Measurements from ENCODE around the gene TULP4. TPM values are rescaled to one million over a fixed set of nuclear protein-coding genes. Genes with fewer than 3 reads are reported as not detected.
"Not testable (repeated sequence)": the region's sequence is repeated elsewhere in the genome, so short reads cannot be mapped to it uniquely, and the experiment has no call there.

The TULP4 gene
- total and polyA plus RNA-seq, 2 of the 8 experiments (the other 6 are each of a cell fraction or from before 2014, with no cell fraction given) = 7.7 to 51.6 TPM

GRCh38 chr6:158300306-158301143 is 11.7 kb upstream of the TULP4 start:
- not testable (repeated sequence) for H3K14ac ChIP-seq (ENCODE audit: insufficient read length); H2BK15ac ChIP-seq (ENCODE audit: low read length); H4K8ac ChIP-seq (ENCODE audit: extremely low read depth, insufficient read depth, low read length); H3K4me3 ChIP-seq (ENCODE audit: extremely low read depth in 1 of 4, insufficient read depth in 2 of 4, low read depth in 3 of 4, low read length in 4 of 4); H2BK20ac ChIP-seq (ENCODE audit: low read length); H2BK12ac ChIP-seq (ENCODE audit: low read depth, low read length); H3K27ac ChIP-seq (ENCODE audit: low read depth, low read length); H3K4me1 ChIP-seq (replicated peaks in 1 of 4; ENCODE audit: control insufficient read depth in 3 of 4, insufficient read depth in 4 of 4, low read length in 3 of 4); H2AFZ ChIP-seq (ENCODE audit: low read length); H3K23me2 ChIP-seq (ENCODE audit: low read depth, low read length); H4K5ac ChIP-seq (ENCODE audit: insufficient read length, low read depth, low read length); H4K91ac ChIP-seq (replicated peaks; ENCODE audit: insufficient read length, low read length); H3K23ac ChIP-seq (ENCODE audit: insufficient read length); H3K36me3 ChIP-seq (ENCODE audit: control insufficient read depth in 2 of 4, insufficient read depth in 4 of 4, low read length in 3 of 4); DNase-seq (ENCODE audit: low read depth in 1 of 2, low spot score in 2 of 2); H3K27me3 ChIP-seq (replicated peaks in 1 of 4; ENCODE audit: control insufficient read depth in 3 of 4, extremely low read depth in 1 of 4, insufficient read depth in 3 of 4, low read length in 3 of 4); H2BK120ac ChIP-seq (replicated peaks; ENCODE audit: low read depth, low read length); H3K18ac ChIP-seq (ENCODE audit: extremely low read depth, low read length); H2AK5ac ChIP-seq (ENCODE audit: low read depth, low read length); H3K79me2 ChIP-seq (ENCODE audit: control insufficient read depth in 1 of 2, insufficient read depth in 2 of 2, low read length in 2 of 2); H3K56ac ChIP-seq (replicated peaks; ENCODE audit: insufficient read length, low read depth, low read length); H2BK5ac ChIP-seq (ENCODE audit: low read depth, low read length); FAIRE-seq; H3K4me2 ChIP-seq (ENCODE audit: insufficient read depth in 1 of 2, low read depth in 2 of 2, low read length in 2 of 2); H3K4ac ChIP-seq (replicated peaks; ENCODE audit: insufficient read length, low read depth, low read length); H4K20me1 ChIP-seq (replicated peaks in 1 of 2; ENCODE audit: control insufficient read depth in 1 of 2, insufficient read depth in 2 of 2, low read length in 2 of 2); H3K9ac ChIP-seq (replicated peaks in 1 of 4; ENCODE audit: extremely low read depth in 1 of 4, low read depth in 3 of 4, low read length in 3 of 4); H3K79me1 ChIP-seq (ENCODE audit: low read depth, low read length)
- 0 out of 4 replicates have a peak, but pooled peaks cover 6 to 11% of the 10 kb centered on the region in 2 experiments for H3K9me3 ChIP-seq (ENCODE audit: insufficient read depth in 2 of 2, low read depth in 1 of 2, low read length in 1 of 2)
- WGBS, 2 experiments (ENCODE audit: extremely low coverage in 1 of 2, insufficient coverage in 1 of 2, insufficient read length in 1 of 2, insufficient replicate concordance in 2 of 2, low coverage in 1 of 2, low lambda C conversion rate in 2 of 2, missing lambda C conversion rate in 1 of 2) = 92% methylated on average over 10 of the region's 10 CpGs; no CpG with 5 or more reads in 1 of the 2 experiments
- POLR2A ChIA-PET (ENCODE audit: partially characterized antibody) = interaction anchor here (0.6 kb wide), 1 partner anchor 12 kb away, joined by 3 read pairs; no protein-coding TSS in a partner anchor
- CTCF ChIA-PET (ENCODE audit: partially characterized antibody) = interaction anchor here (1.1 kb wide), 1 partner anchor 18 kb away, joined by 3 read pairs; no protein-coding TSS in a partner anchor
